Measurements from ENCODE around the gene MAPK13.

Gene MAPK13

DNA sequence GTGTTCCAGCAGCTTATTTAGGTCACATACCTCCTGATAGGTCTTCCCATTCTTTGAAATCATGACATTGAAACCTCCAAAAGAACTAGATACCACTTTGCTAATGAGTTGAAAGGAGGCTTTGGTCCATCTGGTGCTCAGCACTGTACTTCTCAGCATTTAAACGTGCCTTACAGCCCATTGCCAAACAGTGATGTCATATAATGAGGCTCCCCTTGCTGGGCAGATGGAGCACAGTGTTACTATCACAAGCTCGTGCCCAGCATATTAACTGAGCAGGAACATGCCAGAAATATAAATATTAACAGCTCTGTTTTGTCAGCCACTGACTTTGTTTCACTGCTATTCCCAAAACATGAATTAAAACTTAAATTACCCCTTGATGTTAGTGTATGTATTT is 25.5 kb upstream of the MAPK13 start:
- in situ Hi-C loops (cut with MboI; ENCODE audit: low sequenced_read_pairs, unreplicated experiment): no loop called here
- DNase-seq (ENCODE audit: low spot score): no peak
- TF ChIP-seq, protein P1, sequence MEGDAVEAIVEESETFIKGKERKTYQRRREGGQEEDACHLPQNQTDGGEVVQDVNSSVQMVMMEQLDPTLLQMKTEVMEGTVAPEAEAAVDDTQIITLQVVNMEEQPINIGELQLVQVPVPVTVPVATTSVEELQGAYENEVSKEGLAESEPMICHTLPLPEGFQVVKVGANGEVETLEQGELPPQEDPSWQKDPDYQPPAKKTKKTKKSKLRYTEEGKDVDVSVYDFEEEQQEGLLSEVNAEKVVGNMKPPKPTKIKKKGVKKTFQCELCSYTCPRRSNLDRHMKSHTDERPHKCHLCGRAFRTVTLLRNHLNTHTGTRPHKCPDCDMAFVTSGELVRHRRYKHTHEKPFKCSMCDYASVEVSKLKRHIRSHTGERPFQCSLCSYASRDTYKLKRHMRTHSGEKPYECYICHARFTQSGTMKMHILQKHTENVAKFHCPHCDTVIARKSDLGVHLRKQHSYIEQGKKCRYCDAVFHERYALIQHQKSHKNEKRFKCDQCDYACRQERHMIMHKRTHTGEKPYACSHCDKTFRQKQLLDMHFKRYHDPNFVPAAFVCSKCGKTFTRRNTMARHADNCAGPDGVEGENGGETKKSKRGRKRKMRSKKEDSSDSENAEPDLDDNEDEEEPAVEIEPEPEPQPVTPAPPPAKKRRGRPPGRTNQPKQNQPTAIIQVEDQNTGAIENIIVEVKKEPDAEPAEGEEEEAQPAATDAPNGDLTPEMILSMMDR (IDR thresholded peaks at IDR 0.05; ENCODE audit: borderline replicate concordance, control extremely low read depth, extremely low read depth, insufficient read depth, missing control alignments): no peak

- no peak for DNase-seq (ENCODE audit: low spot score)
- in situ Hi-C loops (cut with MboI; ENCODE audit: low sequenced_read_pairs, unreplicated experiment): no loop called here
- TF ChIP-seq, protein P1 (IDR thresholded peaks at IDR 0.05; ENCODE audit: borderline replicate concordance, control extremely low read depth, extremely low read depth, insufficient read depth, missing control alignments): no peak
Measured at GRCh38 chr6:36109092-36109491, 21.2 kb upstream of the MAPK13 start.

- in situ Hi-C loops (cut with MboI; ENCODE audit: low sequenced_read_pairs, unreplicated experiment): no loop called here
- DNase-seq (ENCODE audit: low spot score): no peak
- TF ChIP-seq, protein P1 (IDR thresholded peaks at IDR 0.05; ENCODE audit: borderline replicate concordance, control extremely low read depth, extremely low read depth, insufficient read depth, missing control alignments): no peak
Measured at GRCh38 chr6:36110050-36110449, 20.3 kb upstream of the MAPK13 start.

- DNase-seq (ENCODE audit: low spot score): no peak
- TF ChIP-seq, protein P1 (IDR thresholded peaks at IDR 0.05; ENCODE audit: borderline replicate concordance, control extremely low read depth, extremely low read depth, insufficient read depth, missing control alignments): no peak
- in situ Hi-C loops (cut with MboI; ENCODE audit: low sequenced_read_pairs, unreplicated experiment): no loop called here
Measured at GRCh38 chr6:36110863-36111262, 19.4 kb upstream of the MAPK13 start.

DNA sequence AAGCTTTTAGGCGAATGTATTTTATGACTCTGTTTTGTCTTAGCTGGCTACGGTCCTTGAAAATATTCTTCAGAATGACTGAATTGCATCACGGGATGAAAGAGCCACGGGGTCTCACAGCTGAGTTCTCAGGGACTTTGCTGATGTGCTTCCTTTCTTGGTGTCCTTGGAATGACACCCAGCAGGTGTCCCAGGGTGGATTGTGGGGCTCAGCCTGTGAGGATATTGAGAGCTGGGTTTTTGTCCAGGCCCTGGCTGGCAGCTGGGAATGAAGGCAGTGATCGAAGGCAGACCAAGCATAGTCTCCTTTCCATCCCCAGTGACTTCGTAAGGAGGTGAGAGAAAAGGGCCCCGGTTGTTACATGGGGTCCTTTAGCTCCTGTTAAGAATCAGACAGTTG is 18.8 kb upstream of the MAPK13 start:
- no peak for DNase-seq (ENCODE audit: low spot score)
- TF ChIP-seq, protein P1 (IDR thresholded peaks at IDR 0.05; ENCODE audit: borderline replicate concordance, control extremely low read depth, extremely low read depth, insufficient read depth, missing control alignments): no peak
- in situ Hi-C loops (cut with MboI; ENCODE audit: low sequenced_read_pairs, unreplicated experiment): no loop called here

DNA sequence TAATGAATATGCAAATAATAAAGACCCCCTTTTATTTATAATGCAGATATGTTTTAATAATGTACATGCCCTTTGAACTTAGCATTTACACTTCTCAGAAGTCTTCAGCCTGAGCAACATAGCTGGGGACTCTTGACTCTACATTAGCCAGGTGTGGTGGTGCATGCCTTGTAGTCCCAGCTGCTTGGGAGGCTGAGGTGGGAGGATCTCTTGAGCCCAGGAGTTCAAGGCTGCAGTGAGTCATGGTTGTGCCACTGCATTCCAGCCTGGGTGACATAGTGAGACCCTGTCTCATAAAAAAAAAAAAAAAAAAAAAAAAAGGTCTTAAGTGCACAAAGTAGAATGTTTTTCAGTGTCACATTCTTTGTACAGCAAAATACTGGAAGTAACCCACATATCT is 17.3 kb upstream of the MAPK13 start:
- TF ChIP-seq, protein P1 (IDR thresholded peaks at IDR 0.05; ENCODE audit: borderline replicate concordance, control extremely low read depth, extremely low read depth, insufficient read depth, missing control alignments): no peak
- in situ Hi-C loops (cut with MboI; ENCODE audit: low sequenced_read_pairs, unreplicated experiment): no loop called here
- no peak for DNase-seq (ENCODE audit: low spot score)

DNA sequence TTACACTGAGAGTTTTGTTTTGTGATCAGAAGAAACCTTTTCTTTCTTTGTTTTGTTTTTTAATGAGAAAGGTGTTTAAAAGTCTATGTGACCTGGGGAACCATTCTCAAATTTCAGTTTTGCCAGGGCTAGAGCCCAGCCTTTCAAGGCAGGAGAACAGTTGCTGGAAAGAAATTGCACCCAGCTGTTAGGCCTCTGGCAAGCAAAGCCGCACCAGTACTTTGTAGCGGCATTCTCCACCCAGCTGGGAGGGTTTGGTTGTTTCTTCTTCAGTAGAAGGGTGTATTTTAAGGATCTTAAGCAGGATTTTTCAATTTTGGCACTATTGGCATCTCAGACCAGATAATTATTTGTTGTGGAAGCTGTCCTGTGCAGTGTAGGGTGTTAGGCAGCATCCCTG is 16.6 kb upstream of the MAPK13 start:
- in situ Hi-C loops (cut with MboI; ENCODE audit: low sequenced_read_pairs, unreplicated experiment): no loop called here
- TF ChIP-seq, protein P1 (IDR thresholded peaks at IDR 0.05; ENCODE audit: borderline replicate concordance, control extremely low read depth, extremely low read depth, insufficient read depth, missing control alignments): no peak
- no peak for DNase-seq (ENCODE audit: low spot score)
